Chondrocyte (in vitro differentiated cells): ENCODE results near the gene KAZN. TPM values are rescaled to one million over a fixed set of nuclear protein-coding genes. Genes with fewer than 3 reads are reported as not detected.

ENCODE experiments used
- DNase-seq: peaks from one replicate; pipeline ENCODE4 v3.0.0; 2021; ENCODE audit warnings: mixed read lengths, low spot score
- H3K27ac Mint-ChIP-seq: one replicate; pipeline ENCODE4 v1.8.0; 2021; ENCODE audit warnings: mild to moderate bottlenecking, moderate library complexity, mixed read lengths; ENCODE audit not compliant: unreplicated experiment
- H3K27me3 Mint-ChIP-seq: 2 replicates; pipeline ENCODE4 v1.8.0; 2021; ENCODE audit warnings: low read depth, mixed read lengths
- H3K36me3 Mint-ChIP-seq: 2 replicates; pipeline ENCODE4 v1.8.0; 2021; ENCODE audit warnings: low read depth, mixed read lengths
- H3K4me1 Mint-ChIP-seq: 2 replicates; pipeline ENCODE4 v1.8.0; 2021; ENCODE audit warnings: low read depth, mild to moderate bottlenecking, mixed read lengths
- H3K4me3 Mint-ChIP-seq: one replicate; pipeline ENCODE4 v1.8.0; 2021; ENCODE audit warnings: mild to moderate bottlenecking, moderate library complexity, mixed read lengths; ENCODE audit not compliant: unreplicated experiment
- H3K9me3 Mint-ChIP-seq: 2 replicates; pipeline ENCODE4 v1.8.0; 2021; ENCODE audit warnings: low read depth, mixed read lengths
- CTCF ChIP-seq: fragments of 200-600 bp; sonication (generic); IDR thresholded peaks from 2 replicates; pipeline ENCODE4 v1.5.0; 2021; ENCODE audit warnings: antibody characterized with exemption, mild to moderate bottlenecking, moderate library complexity
- total RNA-seq: library from RNA; stranded (reverse); gene quantifications from 3 replicates; pipeline ENCODE4 v1.2.1, GENCODE V29; 2021

KAZN gene
- total RNA-seq, 1 donor from 2014 or later = 29.6 TPM

- Mint-ChIP-seq H3K4me3 (no peak overlapping the region), H3K36me3 (no peaks in the 10 kb centered on the region), H3K4me1 (no peaks in the 10 kb centered on the region), H3K9me3 (no peaks in the 10 kb centered on the region), H3K27ac (no peak overlapping the region), H3K27me3 (peaks cover 8% of the 10 kb centered on the region)
- DNase-seq = no peak
- no peak for TF ChIP-seq CTCF
Measured at GRCh38 chr1:14655385-14655784, 56.9 kb downstream of the KAZN start.

GRCh38 chr1:14656384-14656937, 58.0 kb downstream of the KAZN start:
- H3K4me3 Mint-ChIP-seq = no peak overlapping the region
- H3K9me3 Mint-ChIP-seq = no peaks in the 10 kb centered on the region
- H3K36me3 Mint-ChIP-seq = no peaks in the 10 kb centered on the region
- H3K27ac Mint-ChIP-seq = no peak overlapping the region
- peaks cover 8% of the 10 kb centered on the region for H3K27me3 Mint-ChIP-seq
- H3K4me1 Mint-ChIP-seq = no peaks in the 10 kb centered on the region
- no peak for TF ChIP-seq CTCF
- no peak for DNase-seq

- no peak overlapping the region for H3K27ac Mint-ChIP-seq
- no peaks in the 10 kb centered on the region for H3K36me3 Mint-ChIP-seq
- no peaks in the 10 kb centered on the region for H3K9me3 Mint-ChIP-seq
- H3K27me3 Mint-ChIP-seq = peaks cover 8% of the 10 kb centered on the region
- no peak overlapping the region for H3K4me3 Mint-ChIP-seq
- H3K4me1 Mint-ChIP-seq = no peaks in the 10 kb centered on the region
- TF ChIP-seq CTCF = no peak
- no peak for DNase-seq
Measured at GRCh38 chr1:14658642-14659041, 60.2 kb downstream of the KAZN start.

- Mint-ChIP-seq H3K27ac (no peak overlapping the region), H3K27me3 (peaks cover 8% of the 10 kb centered on the region), H3K4me1 (no peaks in the 10 kb centered on the region), H3K9me3 (no peaks in the 10 kb centered on the region), H3K4me3 (no peak overlapping the region), H3K36me3 (no peaks in the 10 kb centered on the region)
- TF ChIP-seq CTCF = no peak
- DNase-seq = no peak
Measured at GRCh38 chr1:14659913-14660312, 61.4 kb downstream of the KAZN start.

- Mint-ChIP-seq H3K9me3 (no peaks in the 10 kb centered on the region), H3K36me3 (no peaks in the 10 kb centered on the region), H3K4me1 (no peaks in the 10 kb centered on the region), H3K27ac (no peak overlapping the region), H3K4me3 (no peak overlapping the region), H3K27me3 (peaks cover 8% of the 10 kb centered on the region)
- no peak for DNase-seq
- no peak for TF ChIP-seq CTCF
Measured at GRCh38 chr1:14660801-14661200, 62.3 kb downstream of the KAZN start.
